HCT116 (cell line): Measurements from ENCODE around the gene STK35.

Source experiments
- CEBPB ChIP-seq: IDR thresholded peaks from 2 replicates; pipeline ENCODE4 v1.6.1; 2012; ENCODE audit warnings: low read depth
- ELF1 ChIP-seq: IDR thresholded peaks from 2 replicates; pipeline ENCODE4 v1.6.1; 2012; ENCODE audit warnings: low read depth, borderline replicate concordance
- POLR2A ChIP-seq: IDR thresholded peaks from 2 replicates; pipeline ENCODE4 v1.7.0; 2011; ENCODE audit warnings: borderline replicate concordance; ENCODE audit not compliant: insufficient read depth, insufficient read length; ENCODE audit errors: extremely low read depth
- POLR2AphosphoS5 ChIP-seq: IDR thresholded peaks from 2 replicates; pipeline ENCODE4 v1.6.1; 2011; ENCODE audit warnings: mild to moderate bottlenecking, low read depth, low read length, moderate library complexity
- RAD21 ChIP-seq: IDR thresholded peaks from 2 replicates; pipeline ENCODE4 v1.6.1; 2012; ENCODE audit warnings: low read depth, mild to moderate bottlenecking
- SRF ChIP-seq: IDR thresholded peaks from 2 replicates; pipeline ENCODE4 v1.6.1; 2012; ENCODE audit warnings: low read depth
- ZFX ChIP-seq: fragments of 450-650 bp; IDR thresholded peaks from 2 replicates; pipeline ENCODE4 v1.6.1; 2017
- ZNF274 ChIP-seq: fragments of 200-500 bp; sonication (Bioruptor generic); IDR thresholded peaks from 2 replicates; pipeline ENCODE4 v1.6.1; 2014; ENCODE audit warnings: mild to moderate bottlenecking, low read depth, low read length, inconsistent platforms
- TF ChIP-seq, protein P1 (sequence below), 3 experiments: fragments of 200-600 bp in 1 of 3; sonication (generic) in 1 of 3; IDR thresholded peaks in 2 of 3; conservative IDR thresholded peaks in 1 of 3; 2 replicates each; pipeline ENCODE4 v1.5.1; 2012 to 2017; ENCODE audit warnings: low read depth in 2 of 3, low read length in 2 of 3, antibody characterized with exemption in 1 of 3, borderline replicate concordance in 1 of 3, control low read depth in 1 of 3, mild to moderate bottlenecking in 1 of 3, mixed read lengths in 1 of 3, mixed run types in 1 of 3, moderate library complexity in 1 of 3; ENCODE audit not compliant: insufficient read depth in 1 of 3
- TF ChIP-seq, protein P2 (sequence below): IDR thresholded peaks from 2 replicates; pipeline ENCODE4 v1.6.1; 2012

DNA sequence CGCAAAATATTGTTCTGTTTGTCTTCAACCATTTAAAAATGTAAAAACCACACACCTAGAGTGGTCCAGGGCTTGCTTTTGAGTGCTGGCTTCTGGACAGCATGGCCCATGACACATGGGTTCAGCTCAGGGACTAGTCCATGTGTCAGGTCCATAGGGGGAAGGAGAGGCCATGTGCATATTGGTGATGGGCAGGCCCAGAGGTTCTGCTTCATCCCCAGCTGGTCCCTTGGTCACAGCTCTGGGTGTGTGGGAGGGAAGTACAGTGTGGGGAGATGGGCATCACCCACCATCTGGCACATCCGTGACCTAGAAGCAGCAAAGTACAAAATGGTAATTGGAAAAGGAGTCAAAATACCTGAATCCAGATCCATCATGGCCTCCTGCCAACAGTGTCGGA, 50.7 kb downstream of the STK35 start:
- TF ChIP-seq POLR2AphosphoS5 (no peak), ZNF274 (no peak), POLR2A (no peak), RAD21 (no peak), CEBPB (no peak), ZFX (no peak), SRF (no peak), ELF1 (no peak)
- TF ChIP-seq, protein P1, sequence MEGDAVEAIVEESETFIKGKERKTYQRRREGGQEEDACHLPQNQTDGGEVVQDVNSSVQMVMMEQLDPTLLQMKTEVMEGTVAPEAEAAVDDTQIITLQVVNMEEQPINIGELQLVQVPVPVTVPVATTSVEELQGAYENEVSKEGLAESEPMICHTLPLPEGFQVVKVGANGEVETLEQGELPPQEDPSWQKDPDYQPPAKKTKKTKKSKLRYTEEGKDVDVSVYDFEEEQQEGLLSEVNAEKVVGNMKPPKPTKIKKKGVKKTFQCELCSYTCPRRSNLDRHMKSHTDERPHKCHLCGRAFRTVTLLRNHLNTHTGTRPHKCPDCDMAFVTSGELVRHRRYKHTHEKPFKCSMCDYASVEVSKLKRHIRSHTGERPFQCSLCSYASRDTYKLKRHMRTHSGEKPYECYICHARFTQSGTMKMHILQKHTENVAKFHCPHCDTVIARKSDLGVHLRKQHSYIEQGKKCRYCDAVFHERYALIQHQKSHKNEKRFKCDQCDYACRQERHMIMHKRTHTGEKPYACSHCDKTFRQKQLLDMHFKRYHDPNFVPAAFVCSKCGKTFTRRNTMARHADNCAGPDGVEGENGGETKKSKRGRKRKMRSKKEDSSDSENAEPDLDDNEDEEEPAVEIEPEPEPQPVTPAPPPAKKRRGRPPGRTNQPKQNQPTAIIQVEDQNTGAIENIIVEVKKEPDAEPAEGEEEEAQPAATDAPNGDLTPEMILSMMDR (IDR thresholded peaks at IDR 0.05 in 2 of 3, conservative IDR thresholded peaks at IDR 0.05 in 1 of 3; ENCODE audit: borderline replicate concordance in 1 of 3, insufficient read depth in 1 of 3, low read depth in 2 of 3, low read length in 2 of 3) = no peak
- TF ChIP-seq, protein P2, sequence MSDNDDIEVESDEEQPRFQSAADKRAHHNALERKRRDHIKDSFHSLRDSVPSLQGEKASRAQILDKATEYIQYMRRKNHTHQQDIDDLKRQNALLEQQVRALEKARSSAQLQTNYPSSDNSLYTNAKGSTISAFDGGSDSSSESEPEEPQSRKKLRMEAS = no peak
